GM23248 (cell line): ENCODE data around the gene SMIM8.
"Not testable (repeated sequence)": the region's sequence is repeated elsewhere in the genome, so short reads cannot be mapped to it uniquely, and the experiment has no call there.

ENCODE experiments used
- EZH2 ChIP-seq: fragments of 200-600 bp; sonication (generic); IDR thresholded peaks from 2 replicates; pipeline ENCODE4 v1.6.1; 2018; ENCODE audit warnings: antibody characterized with exemption, mild to moderate bottlenecking; ENCODE audit not compliant: insufficient read depth, poor library complexity, severe bottlenecking
- EZH2phosphoT487 ChIP-seq: fragments of 200-600 bp; sonication (generic); IDR thresholded peaks from 2 replicates; pipeline ENCODE4 v1.6.1; 2018; ENCODE audit warnings: antibody characterized with exemption, moderate library complexity, mild to moderate bottlenecking, low read depth; ENCODE audit not compliant: insufficient read depth

DNA sequence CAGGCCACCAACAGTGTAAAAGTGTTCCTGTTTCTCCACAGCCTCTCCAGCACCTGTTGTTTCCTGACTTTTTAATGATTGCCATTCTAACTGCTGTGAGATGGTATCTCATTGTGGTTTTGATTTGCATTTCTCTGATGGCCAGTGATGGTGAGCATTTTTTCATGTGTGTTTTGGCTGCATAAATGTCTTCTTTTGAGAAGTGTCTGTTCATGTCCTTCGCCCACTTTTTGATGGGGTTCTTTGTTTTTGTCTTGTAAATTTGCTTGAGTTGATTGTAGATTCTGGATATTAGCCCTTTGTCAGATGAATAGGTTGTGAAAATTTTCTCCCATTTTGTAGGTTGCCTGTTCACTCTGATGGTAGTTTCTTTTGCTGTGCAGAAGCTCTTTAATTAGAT lies 1.5 kb downstream of the SMIM8 start:
- TF ChIP-seq EZH2, EZH2phosphoT487: not testable (repeated sequence)
